NT2/D1 (cell line): ENCODE results near the gene NFS1.

Source experiments
- DNase-seq: peaks from one replicate; pipeline ENCODE4 v3.0.0-alpha.2; 2011; ENCODE audit warnings: low read depth, low spot score
- H3K27me3 ChIP-seq: 2 replicates; pipeline ENCODE4 v1.6.0; 2011; ENCODE audit warnings: mild to moderate bottlenecking; ENCODE audit not compliant: insufficient read length, insufficient read depth
- H3K36me3 ChIP-seq: 2 replicates; pipeline ENCODE4 v1.6.1; 2011; ENCODE audit warnings: mild to moderate bottlenecking, low read length, mixed read lengths; ENCODE audit not compliant: insufficient read depth, insufficient read length
- H3K4me1 ChIP-seq: 2 replicates; pipeline ENCODE4 v1.5.1; 2011; ENCODE audit not compliant: insufficient read depth, insufficient read length
- H3K4me3 ChIP-seq: 2 replicates; pipeline ENCODE4 v1.5.1; 2011; ENCODE audit warnings: low read depth; ENCODE audit not compliant: insufficient read length
- H3K9ac ChIP-seq: 2 replicates; pipeline ENCODE4 v1.6.0; 2011; ENCODE audit warnings: low read depth; ENCODE audit not compliant: insufficient read length
- H3K9me3 ChIP-seq: 2 replicates; pipeline ENCODE4 v1.5.1; 2011; ENCODE audit warnings: mild to moderate bottlenecking, low read length; ENCODE audit not compliant: insufficient read depth
- SUZ12 ChIP-seq: IDR thresholded peaks from 2 replicates; pipeline ENCODE4 v1.6.1; 2011; ENCODE audit not compliant: insufficient read length, insufficient read depth; ENCODE audit errors: extremely low read depth
- YY1 ChIP-seq: IDR thresholded peaks from 2 replicates; pipeline ENCODE4 v1.6.1; 2011; ENCODE audit not compliant: insufficient read length, insufficient read depth
- ZNF274 ChIP-seq: IDR thresholded peaks from 2 replicates; pipeline ENCODE4 v1.6.1; 2011; ENCODE audit warnings: mild to moderate bottlenecking, low read depth, low read length

NFS1 gene

DNA sequence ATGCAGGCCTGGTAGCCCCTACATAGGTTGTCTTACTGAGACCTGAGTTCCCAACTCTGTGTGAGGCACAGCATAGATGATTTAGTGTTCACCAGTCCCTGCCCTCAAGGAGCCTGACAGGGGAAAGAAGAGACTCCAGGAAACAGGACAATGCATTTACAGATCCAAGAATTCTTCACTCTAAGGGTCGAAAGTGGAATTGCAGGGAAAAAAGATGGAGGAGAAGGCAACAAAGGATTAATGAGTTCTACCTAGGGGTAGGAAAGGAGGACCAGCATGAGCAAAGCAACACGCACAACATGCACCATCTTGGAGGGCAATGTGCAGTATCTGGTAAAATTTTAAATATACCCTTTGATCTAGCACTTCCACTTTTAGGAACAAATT, 77.6 kb downstream of the NFS1 start:
- TF ChIP-seq YY1 = no peak
- no peak for TF ChIP-seq SUZ12
- Histone ChIP-seq H3K4me3 (no peak overlapping the region), H3K36me3 (peaks cover 42% of the 10 kb centered on the region), H3K9ac (no peak overlapping the region), H3K4me1 (peaks cover 5% of the 10 kb centered on the region), H3K27me3 (peaks cover 9% of the 10 kb centered on the region), H3K9me3 (no peaks in the 10 kb centered on the region)
- DNase-seq = no peak

- no peak for DNase-seq
- H3K4me3 ChIP-seq = no peak overlapping the region
- H3K4me1 ChIP-seq = peaks cover 5% of the 10 kb centered on the region
- H3K36me3 ChIP-seq = peaks cover 36% of the 10 kb centered on the region
- H3K27me3 ChIP-seq = peaks cover 9% of the 10 kb centered on the region
- no peak overlapping the region for H3K9ac ChIP-seq
- H3K9me3 ChIP-seq = no peaks in the 10 kb centered on the region
- TF ChIP-seq SUZ12 = no peak
- no peak for TF ChIP-seq ZNF274
- TF ChIP-seq YY1 = no peak
Observed at GRCh38 chr20:35620818-35621559, 78.2 kb downstream of the NFS1 start.

DNA sequence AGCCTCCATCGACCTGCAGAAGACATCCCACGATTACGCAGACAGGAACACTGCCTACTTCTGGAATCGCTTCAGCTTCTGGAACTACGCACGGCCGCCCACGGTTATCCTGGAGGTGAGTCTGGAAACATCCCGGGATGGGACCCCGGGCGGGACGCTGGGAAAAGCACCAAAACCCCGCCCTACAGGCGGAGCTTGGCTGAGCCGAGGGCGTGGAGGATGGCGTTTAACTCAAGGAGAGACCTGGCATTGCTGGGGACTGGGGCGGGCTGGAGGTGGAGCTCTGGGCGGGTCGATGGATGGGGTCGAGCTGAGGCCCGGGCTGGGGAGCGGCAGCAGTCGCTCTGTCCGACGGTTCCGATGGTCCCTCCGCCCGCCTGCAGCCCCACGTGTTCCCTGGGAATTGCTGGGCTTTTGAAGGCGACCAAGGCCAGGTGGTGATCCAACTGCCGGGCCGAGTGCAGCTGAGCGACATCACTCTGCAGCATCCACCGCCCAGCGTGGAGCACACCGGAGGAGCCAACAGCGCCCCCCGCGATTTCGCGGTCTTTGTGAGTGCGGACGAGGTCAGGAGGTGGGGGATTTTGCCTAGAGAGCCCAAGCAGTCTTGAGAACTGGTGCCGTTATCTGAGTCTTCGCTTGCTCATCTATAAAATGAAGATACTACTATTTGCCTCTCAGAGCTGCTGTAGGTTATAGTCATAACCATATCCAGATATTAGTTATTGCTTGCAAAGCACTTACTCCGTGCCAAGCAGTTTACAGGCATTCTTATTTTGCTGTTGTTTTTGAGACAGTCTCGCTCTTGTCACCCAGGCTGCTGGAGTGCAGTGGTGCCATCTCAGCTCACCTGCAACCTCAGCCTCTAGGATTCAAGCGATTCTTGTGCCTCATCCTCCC, 79.7 kb downstream of the NFS1 start:
- H3K4me1 ChIP-seq = peaks cover 5% of the 10 kb centered on the region
- no peaks in the 10 kb centered on the region for H3K9me3 ChIP-seq
- peaks cover 9% of the 10 kb centered on the region for H3K27me3 ChIP-seq
- TF ChIP-seq YY1 (no peak), ZNF274 (no peak), SUZ12 (no peak)
- DNase-seq = peak; percentile 89
- H3K36me3 ChIP-seq = peaks cover 22% of the 10 kb centered on the region
- H3K9ac ChIP-seq = peak overlapping the region; percentile 79
- peak overlapping the region; percentile 71 for H3K4me3 ChIP-seq

GRCh38 chr20:35618263-35619131, 80.7 kb downstream of the NFS1 start:
- peak overlapping the region; percentile 79 for H3K9ac ChIP-seq
- TF ChIP-seq ZNF274 = no peak
- TF ChIP-seq YY1 = no peak
- no peak for TF ChIP-seq SUZ12
- peaks cover 15% of the 10 kb centered on the region for H3K36me3 ChIP-seq
- peaks cover 9% of the 10 kb centered on the region for H3K27me3 ChIP-seq
- peak overlapping the region; percentile 71 for H3K4me3 ChIP-seq
- H3K4me1 ChIP-seq = peaks cover 5% of the 10 kb centered on the region
- H3K9me3 ChIP-seq = no peaks in the 10 kb centered on the region
- no peak for DNase-seq
